Stimulated activated naive CD8-positive, alpha-beta T cell treated with anti-CD3 and anti-CD28 coated beads, Interleukin-15, amount 100 ng/mL, for 72 hours (primary cell): ENCODE measurements around the gene TMEM45A.
A peak's percentile ranks its signal among the peaks of the same experiment; 100 is the strongest.

ENCODE experiments used
- ATAC-seq: fragments of 150-1000 bp; cut with Tn5 transposase; 2 replicates; pipeline ENCODE4 v1.10.0; 2021; ENCODE audit warnings: mild to moderate bottlenecking, moderate library complexity
- DNase-seq, 2 donors: peaks; one replicate each; pipeline ENCODE4 v3.0.0; 2021 to 2022
- H3K27ac Mint-ChIP-seq, 2 donors: one replicate each; pipeline ENCODE4 v1.8.0; 2022; ENCODE audit warnings: mild to moderate bottlenecking in 2 of 2, mixed read lengths in 2 of 2, moderate library complexity in 2 of 2
- H3K27me3 Mint-ChIP-seq: one replicate; pipeline ENCODE4 v1.8.0; 2022; ENCODE audit warnings: mixed read lengths
- H3K4me1 Mint-ChIP-seq: one replicate; pipeline ENCODE4 v1.8.0; 2022; ENCODE audit warnings: mild to moderate bottlenecking, mixed read lengths
- H3K4me3 Mint-ChIP-seq, 2 donors: one replicate each; pipeline ENCODE4 v1.8.0; 2022; ENCODE audit warnings: mild to moderate bottlenecking in 2 of 2, mixed read lengths in 2 of 2, moderate library complexity in 1 of 2
- H3K9me3 Mint-ChIP-seq, 2 donors: one replicate each; pipeline ENCODE4 v1.8.0; 2022; ENCODE audit warnings: mixed read lengths in 2 of 2

Gene TMEM45A

GRCh38 chr3:100602506-100603444, 110.4 kb downstream of the TMEM45A start:
- peaks cover 23% of the 10 kb centered on the region for H3K4me1 Mint-ChIP-seq
- H3K9me3 Mint-ChIP-seq: peaks cover 10 to 16% of the 10 kb centered on the region in 2 donors
- H3K27me3 Mint-ChIP-seq: no peaks in the 10 kb centered on the region
- DNase-seq (no peak), ATAC-seq (no peak)
- H3K4me3 Mint-ChIP-seq: peak overlapping the region; percentile 63 to 72
- H3K27ac Mint-ChIP-seq: no peak overlapping the region

DNA sequence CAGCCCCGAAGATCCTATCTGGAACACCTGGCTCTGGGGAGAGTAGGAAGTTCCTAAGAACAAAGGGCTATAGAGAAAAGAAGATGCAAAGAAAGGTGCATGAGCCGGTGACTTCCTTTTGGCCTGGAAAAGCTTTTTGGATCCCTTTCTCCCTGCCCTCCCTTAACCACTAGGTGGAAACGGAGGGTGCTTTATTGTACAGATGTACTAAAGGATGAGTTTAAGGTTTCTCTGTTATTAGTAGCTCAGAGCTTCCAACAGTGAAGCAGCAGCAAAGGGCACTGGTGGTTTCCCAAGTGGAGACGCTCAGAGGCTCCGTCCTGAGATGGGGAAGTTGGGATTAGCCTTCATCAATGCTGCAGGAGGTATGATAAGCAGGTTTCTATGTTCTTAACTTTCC, 111.0 kb downstream of the TMEM45A start:
- H3K4me1 Mint-ChIP-seq: peaks cover 24% of the 10 kb centered on the region

GRCh38 chr3:100605358-100605757, 112.9 kb downstream of the TMEM45A start:
- Mint-ChIP-seq H3K27ac (peak overlapping the region in 1 of 2 donors; percentile 48), H3K27me3 (peaks cover 13% of the 10 kb centered on the region), H3K4me1 (peaks cover 27% of the 10 kb centered on the region), H3K4me3 (no peak overlapping the region), H3K9me3 (peaks cover 0 to under 1% of the 10 kb centered on the region in 2 donors)
- ATAC-seq (no peak), DNase-seq (no peak)

More for the DNA sequence above, 111.0 kb downstream of the TMEM45A start:
- no peaks in the 10 kb centered on the region for H3K27me3 Mint-ChIP-seq
- no peak overlapping the region for H3K27ac Mint-ChIP-seq
- H3K9me3 Mint-ChIP-seq: peaks cover 10 to 16% of the 10 kb centered on the region in 2 donors
- peak overlapping the region; percentile 63 to 72 for H3K4me3 Mint-ChIP-seq
- ATAC-seq: peak; percentile 66
- DNase-seq: no peak

DNA sequence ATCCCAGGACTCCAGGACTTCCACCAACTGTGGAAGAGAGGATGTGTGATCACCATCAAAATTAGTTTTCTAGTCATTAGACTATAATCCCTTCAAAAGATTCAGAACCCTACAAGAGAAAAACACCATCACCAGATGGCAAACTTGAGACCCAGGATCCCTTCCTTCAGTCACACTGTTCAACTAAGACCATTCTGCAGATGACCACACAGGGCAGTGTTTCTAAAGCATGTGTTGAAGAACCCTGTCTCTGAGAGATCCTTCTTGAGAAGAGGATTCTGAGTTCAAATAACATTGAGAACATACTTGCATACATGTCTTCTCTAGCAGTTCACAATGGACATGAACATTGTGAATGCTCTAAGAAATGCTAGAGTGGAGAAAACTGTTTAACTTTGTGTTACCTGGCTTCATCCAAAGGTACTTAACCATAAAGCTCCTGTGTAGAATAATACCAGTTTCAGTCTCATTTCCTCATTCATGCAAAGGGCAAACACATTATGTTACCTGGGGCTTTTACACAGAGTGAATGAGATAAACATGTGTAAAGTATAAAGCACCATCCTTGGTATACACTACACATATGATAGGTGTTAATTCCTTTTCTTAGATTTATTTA, 114.6 kb downstream of the TMEM45A start:
- Mint-ChIP-seq H3K27me3 (peaks cover 27% of the 10 kb centered on the region), H3K27ac (no peak overlapping the region)

DNA sequence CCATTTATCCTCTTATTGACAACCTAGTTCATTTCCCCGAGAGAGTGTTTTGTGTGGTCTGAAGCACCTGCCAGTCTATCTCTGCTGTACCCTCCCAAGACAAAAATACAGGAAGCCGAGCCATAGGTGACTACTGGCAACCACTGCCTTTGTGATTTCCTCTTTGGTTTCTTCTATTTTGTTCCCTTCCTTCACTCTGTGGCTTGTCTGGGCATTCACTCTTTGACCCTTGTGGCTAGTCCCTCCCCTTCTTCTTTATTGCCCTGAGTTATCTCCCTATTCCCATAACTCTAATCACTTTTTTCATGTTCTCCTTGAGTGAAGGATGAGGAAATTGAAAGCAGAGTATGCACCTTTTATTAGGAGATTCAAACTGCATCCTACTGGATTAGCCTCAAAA, 116.9 kb downstream of the TMEM45A start, which contains the start of gene ADGRG7:
ADGRG7 (plus strand) TSS at position 297 of the 400 bp plus-strand sequence. CDS start 256 bp downstream, outside the sequence.
- Mint-ChIP-seq H3K9me3 (no peaks in the 10 kb centered on the region), H3K27ac (no peak within 1 kb of the TSS), H3K27me3 (peaks cover 38% of the 10 kb centered on the region), H3K4me1 (peaks cover 12% of the 10 kb centered on the region), H3K4me3 (no peak within 1 kb of the TSS)
- DNase-seq (no peak), ATAC-seq (no peak)

More for the DNA sequence above, 114.6 kb downstream of the TMEM45A start:
- Mint-ChIP-seq H3K4me1 (peaks cover 25% of the 10 kb centered on the region), H3K4me3 (no peak overlapping the region), H3K9me3 (no peaks in the 10 kb centered on the region)
- DNase-seq (no peak), ATAC-seq (no peak)

GRCh38 chr3:100609963-100610362, 117.5 kb downstream of the TMEM45A start:
- peaks cover 38% of the 10 kb centered on the region for H3K27me3 Mint-ChIP-seq
- no peak overlapping the region for H3K27ac Mint-ChIP-seq

GRCh38 chr3:100611221-100611620, 118.8 kb downstream of the TMEM45A start:
- DNase-seq (no peak), ATAC-seq (no peak)
- Mint-ChIP-seq H3K27ac (no peak overlapping the region), H3K27me3 (peaks cover 48% of the 10 kb centered on the region), H3K4me1 (peaks cover 12% of the 10 kb centered on the region), H3K4me3 (no peak overlapping the region), H3K9me3 (no peaks in the 10 kb centered on the region)

More at GRCh38 chr3:100609963-100610362, 117.5 kb downstream of the TMEM45A start:
- DNase-seq (no peak), ATAC-seq (no peak)
- Mint-ChIP-seq H3K4me1 (peaks cover 12% of the 10 kb centered on the region), H3K9me3 (no peaks in the 10 kb centered on the region), H3K4me3 (no peak overlapping the region)

GRCh38 chr3:100613721-100614390, 121.4 kb downstream of the TMEM45A start:
- Mint-ChIP-seq H3K9me3 (no peaks in the 10 kb centered on the region), H3K27me3 (peaks cover 50% of the 10 kb centered on the region), H3K27ac (no peak overlapping the region), H3K4me1 (peaks cover 7% of the 10 kb centered on the region), H3K4me3 (no peak overlapping the region)
- ATAC-seq (no peak), DNase-seq (no peak)

DNA sequence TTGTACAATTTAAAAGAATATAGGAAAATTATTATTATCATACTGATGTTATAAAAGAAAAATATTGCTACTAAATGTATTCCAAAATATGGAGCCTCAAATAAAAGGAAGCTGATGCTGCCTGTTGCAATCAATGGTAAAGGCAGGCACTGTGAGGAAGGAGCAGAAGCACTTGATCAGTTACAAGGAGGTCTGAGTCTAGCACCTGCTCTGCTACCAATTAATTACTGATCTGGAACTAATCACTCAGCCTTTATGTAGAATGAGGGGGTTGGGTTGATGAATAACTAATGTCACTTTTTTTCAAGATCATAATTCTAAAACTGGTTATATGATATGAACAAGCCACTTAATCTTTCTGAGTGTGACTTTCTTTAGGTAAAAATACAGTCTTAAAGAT, 122.5 kb downstream of the TMEM45A start:
- no peak for ATAC-seq
- Mint-ChIP-seq H3K27ac (no peak overlapping the region), H3K4me1 (no peaks in the 10 kb centered on the region), H3K27me3 (peaks cover 47% of the 10 kb centered on the region), H3K4me3 (no peak overlapping the region), H3K9me3 (no peaks in the 10 kb centered on the region)
- no peak for DNase-seq

- Mint-ChIP-seq H3K9me3 (no peaks in the 10 kb centered on the region), H3K4me3 (no peak overlapping the region), H3K27ac (no peak overlapping the region), H3K27me3 (peaks cover 40% of the 10 kb centered on the region), H3K4me1 (no peaks in the 10 kb centered on the region)
- ATAC-seq (no peak), DNase-seq (no peak)
These were observed 123.3 kb downstream of the TMEM45A start for GRCh38 chr3:100615684-100616083.

- Mint-ChIP-seq H3K27me3 (peaks cover 9% of the 10 kb centered on the region), H3K9me3 (peaks cover 6 to 14% of the 10 kb centered on the region in 2 donors), H3K4me1 (no peaks in the 10 kb centered on the region), H3K4me3 (no peak overlapping the region), H3K27ac (no peak overlapping the region)
- no peak for DNase-seq
- no peak for ATAC-seq
These were observed 128.8 kb downstream of the TMEM45A start for GRCh38 chr3:100621251-100621650.
